GM12878 (cell line): Measurements from ENCODE around the gene COX7C. TPM values are rescaled to one million over a fixed set of nuclear protein-coding genes. Genes with fewer than 3 reads are reported as not detected.
"Not testable (repeated sequence)": the region's sequence is repeated elsewhere in the genome, so short reads cannot be mapped to it uniquely, and the experiment has no call there.

ENCODE experiments used
- ATAC-seq: fragments of 200-7000 bp; cut with Tn5 transposase; 3 replicates; pipeline ENCODE4 v1.9.1; 2020; ENCODE audit warnings: mild to moderate bottlenecking, moderate library complexity
- BruUV-seq: library from RNA; stranded (reverse); fragments of 400-500 nt; replicated peaks from 2 replicates; lab custom pipeline; 2021; lab: Mats Ljungman, UMichigan
- CTCF ChIA-PET: fragments of 300-600 bp; sonication (Branson Sonifier 250); formaldehyde crosslinking; extraction: SDS; loops from one replicate; lab custom pipeline; 2021; ENCODE audit warnings: inconsistent platforms; lab: Yijun Ruan, JAX
- POLR2A ChIA-PET: fragments of 350-600 bp; formaldehyde crosslinking; extraction: SDS; loops from one replicate; lab custom pipeline; 2021; ENCODE audit warnings: inconsistent platforms; lab: Charles Lee
- RAD21 ChIA-PET: fragments of 300-600 bp; sonication (Branson Sonifier 250); formaldehyde crosslinking; loops from one replicate; lab custom pipeline; 2023; ENCODE audit warnings: antibody characterized with exemption; ENCODE audit not compliant: unreplicated experiment; lab: Charles Lee
- SMC1A ChIA-PET: fragments of 300-600 bp; sonication (Branson Sonifier 250); formaldehyde crosslinking; loops from one replicate; lab custom pipeline; 2023; ENCODE audit not compliant: unreplicated experiment, uncharacterized antibody; lab: Charles Lee
- DNase-seq: peaks from one replicate; pipeline ENCODE4 v3.0.0-alpha.2; 2011; ENCODE audit warnings: low read depth, low spot score
- FAIRE-seq: peaks from 3 replicates; lab custom pipeline; 2011; peaks lifted over from hg19 to GRCh38; lab: Jason Lieb, UNC
- H2AFZ ChIP-seq: 2 replicates; pipeline ENCODE4 v1.6.0; 2011; ENCODE audit warnings: low read depth, low read length, control low read depth; ENCODE audit not compliant: control insufficient read depth
- H3K27ac ChIP-seq: 2 replicates; pipeline ENCODE4 v1.5.1; 2011; ENCODE audit warnings: control low read depth; ENCODE audit not compliant: control insufficient read depth, insufficient read depth
- H3K27me3 ChIP-seq, 2 experiments: replicated peaks in 1 of 2; 2 replicates each; pipeline versions ENCODE4 v1.6.0 to v1.6.1; 2011; ENCODE audit warnings: low read length in 1 of 2; ENCODE audit not compliant: control insufficient read depth in 2 of 2, insufficient read depth in 2 of 2
- H3K36me3 ChIP-seq, 2 experiments: 2 replicates each; pipeline ENCODE4 v1.5.1; 2011; ENCODE audit warnings: low read length in 1 of 2; ENCODE audit not compliant: control insufficient read depth in 2 of 2, insufficient read depth in 2 of 2
- H3K4me1 ChIP-seq: 2 replicates; pipeline ENCODE4 v1.6.1; 2011; ENCODE audit warnings: mild to moderate bottlenecking, low read length, moderate library complexity, mixed read lengths; ENCODE audit not compliant: control insufficient read depth, insufficient read depth
- H3K4me2 ChIP-seq: 2 replicates; pipeline ENCODE4 v1.6.0; 2011; ENCODE audit warnings: control low read depth; ENCODE audit not compliant: control insufficient read depth, insufficient read depth
- H3K4me3 ChIP-seq: fragments of 200-600 bp; sonication (generic); 2 replicates; pipeline ENCODE4 v1.5.1; 2016
- H3K79me2 ChIP-seq: 2 replicates; pipeline ENCODE4 v1.6.0; 2011; ENCODE audit warnings: low read length; ENCODE audit not compliant: control insufficient read depth, insufficient read depth
- H3K9ac ChIP-seq: 2 replicates; pipeline ENCODE4 v1.8.0; 2011; ENCODE audit warnings: low read length, control low read depth, mixed read lengths; ENCODE audit not compliant: control insufficient read depth, insufficient read depth
- H3K9me3 ChIP-seq: replicated peaks from 3 replicates; pipeline ENCODE4 v1.5.1; 2011; ENCODE audit warnings: mild to moderate bottlenecking, low read length; ENCODE audit not compliant: control insufficient read depth, insufficient read depth
- H4K20me1 ChIP-seq: 2 replicates; pipeline ENCODE4 v1.6.0; 2011; ENCODE audit not compliant: control insufficient read depth, insufficient read depth
- EP300 ChIP-seq, 2 experiments: fragments of 150-350 bp in 1 of 2; IDR thresholded peaks; 2 replicates each; pipeline ENCODE4 v1.6.1; 2011 to 2012; ENCODE audit warnings: low read depth in 2 of 2, low read length in 2 of 2, borderline replicate concordance in 1 of 2, improper control_type of control experiment in 1 of 2, inconsistent platforms in 1 of 2; ENCODE audit not compliant: control insufficient read depth in 1 of 2
- POLR2AphosphoS5 ChIP-seq: IDR thresholded peaks from 2 replicates; pipeline ENCODE4 v1.6.1; 2011; ENCODE audit warnings: mild to moderate bottlenecking, low read length, inconsistent platforms
- POU2F2 ChIP-seq: IDR thresholded peaks from 3 replicates; pipeline ENCODE4 v1.6.1; 2011; ENCODE audit warnings: low read depth, mild to moderate bottlenecking, low read length, borderline replicate concordance
- RCOR1 ChIP-seq: conservative IDR thresholded peaks from 2 replicates; pipeline ENCODE4 v1.6.1; 2012; ENCODE audit warnings: low read depth, low read length, improper control_type of control experiment
- STAT1 ChIP-seq: fragments of 450-650 bp; conservative IDR thresholded peaks from 2 replicates; pipeline ENCODE4 v1.6.1; 2014; ENCODE audit warnings: antibody characterized with exemption, mild to moderate bottlenecking
- TBL1XR1 ChIP-seq: IDR thresholded peaks from 2 replicates; pipeline ENCODE4 v1.6.1; 2012; ENCODE audit warnings: low read depth, low read length, improper control_type of control experiment
- ZNF207 ChIP-seq: fragments of 450-650 bp; IDR thresholded peaks from 2 replicates; pipeline ENCODE4 v1.6.1; 2014; ENCODE audit warnings: antibody characterized with exemption, mild to moderate bottlenecking, borderline replicate concordance
- ZNF217 ChIP-seq: fragments of 450-650 bp; IDR thresholded peaks from 2 replicates; pipeline ENCODE4 v1.6.1; 2017; ENCODE audit warnings: antibody characterized with exemption, mild to moderate bottlenecking
- ZNF622 ChIP-seq: fragments of 450-650 bp; IDR thresholded peaks from 2 replicates; pipeline ENCODE4 v1.6.1; 2017; ENCODE audit warnings: mild to moderate bottlenecking, inconsistent platforms
- WGBS: methylation state at CpG from one replicate; pipeline ENCODE4 v1.1.6; 2016; ENCODE audit warnings: low lambda C conversion rate; ENCODE audit not compliant: insufficient replicate concordance, insufficient coverage; ENCODE audit errors: missing lambda C conversion rate; 5-methylcytosine and 5-hydroxymethylcytosine counted together
- in situ Hi-C: fragments of 300-500 bp; cut with MboI; formaldehyde crosslinking; loops from 9 replicates; pipeline ENCODE4 v1.14.3; 2018; ENCODE audit warnings: mixed read lengths
- intact Hi-C: fragments of 100-400 bp; cut with micrococcal nuclease; formaldehyde crosslinking; loops from one replicate; pipeline ENCODE4 v1.14.2; 2022; ENCODE audit not compliant: unreplicated experiment
- polyA plus RNA-seq, 11 experiments: library from polyadenylated mRNA; depleted of rRNA in 4 of 11; unstranded in 6 of 11; stranded (reverse) in 5 of 11; fragments of >200 nt; fragmentation: Nextera tagmentation in 4 of 11; fragmentation: Illumina TruSeq in 1 of 11; extraction: Ambion mirVana in 4 of 11; extraction: Trizol in 1 of 11; gene quantifications; 1 replicate in 1 of 11; 2 replicates in 10 of 11; pipeline versions ENCODE4 v1.2.1 to v1.2.3, GENCODE V29; 2011 to 2016; ENCODE audit warnings: inconsistent platforms in 2 of 11, missing spikeins in 2 of 11, low read depth in 1 of 11
- total RNA-seq, 4 experiments: library from RNA; depleted of rRNA in 3 of 4; stranded (reverse); fragments of >200 nt in 3 of 4; fragmentation: Illumina TruSeq in 1 of 4; extraction: Trizol in 1 of 4; gene quantifications; 2 replicates each; pipeline versions ENCODE4 v1.2.1 to v1.2.3, GENCODE V29; 2013 to 2021
- TF ChIP-seq, protein P1 (sequence below): fragments of 450-650 bp; conservative IDR thresholded peaks from 2 replicates; pipeline ENCODE4 v1.6.1; 2017; ENCODE audit warnings: mild to moderate bottlenecking, moderate library complexity

Gene COX7C
- total and polyA plus RNA-seq, 10 of the 15 experiments (the other 5 are each of a cell fraction or from before 2014, with no cell fraction given): 484 to 1,591 (median 883) TPM

DNA sequence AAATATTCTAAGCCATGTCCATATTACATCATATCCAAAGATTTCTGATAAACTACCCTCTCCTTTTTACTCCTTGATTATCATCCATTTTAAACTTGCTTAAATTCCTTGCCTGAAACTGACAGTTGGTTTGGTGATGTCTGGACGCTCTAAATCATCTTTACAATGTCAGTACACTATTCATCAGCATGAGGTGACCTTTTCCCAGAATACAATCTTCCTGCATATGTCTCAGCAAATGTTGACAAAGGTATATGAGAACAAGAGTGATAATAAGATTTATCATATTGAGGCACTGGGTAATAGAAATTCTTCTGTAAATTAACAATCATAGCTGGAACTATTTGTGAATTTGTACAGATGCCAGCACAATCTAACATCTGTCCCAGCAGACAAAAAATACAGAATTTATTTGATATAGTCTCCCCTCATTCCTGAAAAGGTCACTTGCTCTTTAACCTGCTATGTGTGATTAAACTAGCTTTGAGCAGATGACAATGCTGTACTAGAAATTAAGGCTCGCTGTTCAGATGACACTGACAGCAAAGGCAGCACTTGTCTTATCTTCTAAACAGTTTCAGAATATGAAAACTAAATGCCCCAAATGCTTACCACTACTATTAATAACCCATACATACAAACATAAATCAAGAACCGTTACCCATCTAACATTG, 32.2 kb downstream of the COX7C start (continued):
- TF ChIP-seq RCOR1 (no peak), EP300 (IDR thresholded peaks at IDR 0.05; ENCODE audit: borderline replicate concordance in 1 of 2, control insufficient read depth in 1 of 2, low read depth in 2 of 2, low read length in 2 of 2) (no peak), STAT1 (no peak), ZNF622 (no peak), POLR2AphosphoS5 (no peak), POU2F2 (no peak), ZNF207 (no peak), TBL1XR1 (no peak), ZNF217 (no peak)
- TF ChIP-seq, protein P1, sequence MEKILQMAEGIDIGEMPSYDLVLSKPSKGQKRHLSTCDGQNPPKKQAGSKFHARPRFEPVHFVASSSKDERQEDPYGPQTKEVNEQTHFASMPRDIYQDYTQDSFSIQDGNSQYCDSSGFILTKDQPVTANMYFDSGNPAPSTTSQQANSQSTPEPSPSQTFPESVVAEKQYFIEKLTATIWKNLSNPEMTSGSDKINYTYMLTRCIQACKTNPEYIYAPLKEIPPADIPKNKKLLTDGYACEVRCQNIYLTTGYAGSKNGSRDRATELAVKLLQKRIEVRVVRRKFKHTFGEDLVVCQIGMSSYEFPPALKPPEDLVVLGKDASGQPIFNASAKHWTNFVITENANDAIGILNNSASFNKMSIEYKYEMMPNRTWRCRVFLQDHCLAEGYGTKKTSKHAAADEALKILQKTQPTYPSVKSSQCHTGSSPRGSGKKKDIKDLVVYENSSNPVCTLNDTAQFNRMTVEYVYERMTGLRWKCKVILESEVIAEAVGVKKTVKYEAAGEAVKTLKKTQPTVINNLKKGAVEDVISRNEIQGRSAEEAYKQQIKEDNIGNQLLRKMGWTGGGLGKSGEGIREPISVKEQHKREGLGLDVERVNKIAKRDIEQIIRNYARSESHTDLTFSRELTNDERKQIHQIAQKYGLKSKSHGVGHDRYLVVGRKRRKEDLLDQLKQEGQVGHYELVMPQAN: no peak

- in situ Hi-C loops, RAD21 ChIA-PET, H3K9ac ChIP-seq, H3K36me3 ChIP-seq, BruUV-seq, H3K9me3 ChIP-seq, H3K4me3 ChIP-seq, H3K4me2 ChIP-seq, DNase-seq, FAIRE-seq, H3K4me1 ChIP-seq, CTCF ChIA-PET, H2AFZ ChIP-seq, H3K27ac ChIP-seq, H3K27me3 ChIP-seq, POLR2A ChIA-PET, H3K79me2 ChIP-seq, ATAC-seq, intact Hi-C loops, SMC1A ChIA-PET, H4K20me1 ChIP-seq: not testable (repeated sequence)
- WGBS: 30% methylated on average over 2 of the region's 2 CpGs
Observed at GRCh38 chr5:86660771-86661170, 43.0 kb downstream of the COX7C start.
